Thyroid gland (tissue), 4 donors: ENCODE measurements around the gene NEDD4L.

Experiments
- CTCF ChIP-seq, 6 experiments: fragments of 200-600 bp in 3 of 6; fragments of 450-650 bp in 3 of 6; sonication (generic) in 3 of 6; IDR thresholded peaks; one replicate each; pipeline ENCODE4 v1.5.1; 2016 to 2019; ENCODE audit warnings: antibody characterized with exemption in 6 of 6, mild to moderate bottlenecking in 2 of 6, inconsistent platforms in 1 of 6, moderate library complexity in 1 of 6
- POLR2A ChIP-seq, 2 donors: fragments of 450-650 bp; IDR thresholded peaks; one replicate each; pipeline ENCODE4 v1.6.1; 2017; ENCODE audit warnings: antibody characterized with exemption in 2 of 2, mild to moderate bottlenecking in 2 of 2, moderate library complexity in 1 of 2

GRCh38 chr18:58117786-58118403 is 73.9 kb downstream of the NEDD4L start:
- TF ChIP-seq CTCF (IDR thresholded peaks at IDR 0.05) (no peak), POLR2A (IDR thresholded peaks at IDR 0.05) (peak in 1 of 2 donors; percentile 24)
